Smooth muscle cell of the brain vasculature (primary cell): Measurements from ENCODE around the gene ERRFI1.
"Not testable (repeated sequence)": the region's sequence is repeated elsewhere in the genome, so short reads cannot be mapped to it uniquely, and the experiment has no call there.

Experiments
- DNase-seq: peaks from one replicate; pipeline ENCODE4 v3.0.0-alpha.2; 2012; ENCODE audit warnings: low read depth, low spot score

Gene ERRFI1

DNA sequence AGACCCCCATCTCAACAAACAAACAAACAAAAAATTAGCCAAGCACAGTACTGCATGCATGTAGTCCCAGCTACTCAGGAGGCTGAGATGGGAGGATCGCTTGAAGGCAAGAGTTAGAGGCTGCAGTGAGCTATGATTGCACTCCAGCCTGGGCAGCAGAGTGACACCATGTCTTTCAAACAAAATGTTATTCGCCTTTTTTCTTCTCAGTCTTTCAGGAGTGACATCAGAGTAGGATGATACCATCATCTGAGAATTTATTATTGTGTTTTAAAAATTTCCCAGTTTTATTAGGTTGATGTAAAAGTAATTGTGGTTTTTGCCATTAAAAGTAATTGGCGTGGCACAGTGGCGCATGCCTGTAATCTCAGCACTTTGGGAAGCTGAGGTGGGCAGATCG, 53.8 kb downstream of the ERRFI1 start:
- no peak for DNase-seq

DNA sequence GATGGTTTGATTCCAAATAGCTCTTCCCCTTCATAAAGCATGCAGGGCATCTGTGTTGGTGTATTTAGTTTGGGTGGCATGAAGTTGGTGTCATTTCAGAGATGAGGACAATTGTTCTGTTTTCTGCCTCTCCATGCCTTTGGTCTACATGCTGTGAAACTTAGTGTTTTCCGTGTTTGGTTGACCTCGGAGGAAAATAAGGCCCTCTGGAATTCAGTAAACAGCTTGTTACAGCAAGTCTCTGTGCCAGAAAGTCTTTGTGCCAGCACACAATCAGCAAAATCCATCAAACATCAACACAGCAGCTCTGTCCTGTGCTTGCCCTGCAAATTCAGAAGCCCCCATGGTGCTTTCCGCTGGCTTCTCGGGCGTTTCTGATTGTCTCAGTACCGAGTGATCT, 55.1 kb downstream of the ERRFI1 start:
- DNase-seq, result no peak

GRCh38 chr1:7970246-7970645, 55.9 kb downstream of the ERRFI1 start:
- DNase-seq, result no peak

DNA sequence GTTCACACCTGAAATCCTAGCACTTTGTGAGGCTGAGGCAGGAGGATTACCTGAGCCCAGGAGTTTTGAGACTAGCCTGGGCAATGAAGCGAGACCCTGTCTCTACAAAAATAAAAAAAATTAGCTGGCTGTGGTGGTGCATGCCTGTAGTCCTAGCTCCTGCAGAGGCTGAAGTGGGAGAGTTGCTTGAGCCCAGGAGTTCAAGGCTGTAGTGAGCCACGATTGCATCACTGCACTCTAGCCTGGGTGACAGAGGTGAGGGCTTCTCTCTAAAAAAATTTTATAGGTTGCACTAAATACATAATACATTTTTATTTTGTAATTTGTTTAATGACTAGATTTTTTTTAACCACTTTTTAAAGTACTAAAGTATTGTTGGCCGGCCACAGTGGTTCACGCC, 58.5 kb downstream of the ERRFI1 start:
- no peak for DNase-seq

- DNase-seq, result no peak
Measured at GRCh38 chr1:7967196-7967595, 58.9 kb downstream of the ERRFI1 start.

DNA sequence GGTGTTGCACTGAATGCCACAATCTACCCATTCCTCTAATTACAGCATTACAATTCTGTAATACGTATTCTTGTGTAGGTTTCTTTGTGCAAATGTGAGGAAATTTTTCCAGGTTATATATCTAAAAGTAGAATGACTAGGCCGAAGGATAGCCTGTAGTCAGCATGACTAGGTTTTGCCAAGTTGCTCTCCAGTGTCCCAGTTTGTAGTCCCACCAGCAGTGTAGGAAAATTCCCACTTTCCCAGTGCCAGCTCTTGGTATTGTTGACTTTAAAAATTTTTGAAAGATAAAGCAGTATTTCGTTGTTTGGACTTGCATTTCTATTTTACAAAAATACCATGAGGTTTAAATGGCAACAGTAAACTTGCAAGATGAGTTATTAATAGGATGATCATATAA, 61.6 kb downstream of the ERRFI1 start:
- no peak for DNase-seq

GRCh38 chr1:7963841-7964240, 62.3 kb downstream of the ERRFI1 start:
- DNase-seq, result not testable (repeated sequence)

DNA sequence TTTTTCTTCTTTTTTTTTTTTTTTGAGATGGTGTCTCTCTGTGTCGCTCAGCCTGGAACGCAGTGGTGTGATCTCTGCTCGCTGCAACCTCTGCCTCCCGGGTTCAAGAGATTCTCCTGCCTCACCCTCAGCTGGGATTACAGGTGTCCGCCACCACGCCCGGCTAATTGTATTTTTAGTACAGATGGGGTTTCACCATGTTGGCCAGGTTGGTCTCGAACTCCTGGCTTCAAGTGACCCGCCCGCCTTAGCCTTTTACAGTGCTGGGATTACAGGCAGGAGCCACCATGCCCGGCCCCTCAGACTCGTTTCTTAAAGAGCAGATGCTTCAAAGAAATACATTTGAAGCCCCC, 62.8 kb downstream of the ERRFI1 start:
- not testable (repeated sequence) for DNase-seq

DNA sequence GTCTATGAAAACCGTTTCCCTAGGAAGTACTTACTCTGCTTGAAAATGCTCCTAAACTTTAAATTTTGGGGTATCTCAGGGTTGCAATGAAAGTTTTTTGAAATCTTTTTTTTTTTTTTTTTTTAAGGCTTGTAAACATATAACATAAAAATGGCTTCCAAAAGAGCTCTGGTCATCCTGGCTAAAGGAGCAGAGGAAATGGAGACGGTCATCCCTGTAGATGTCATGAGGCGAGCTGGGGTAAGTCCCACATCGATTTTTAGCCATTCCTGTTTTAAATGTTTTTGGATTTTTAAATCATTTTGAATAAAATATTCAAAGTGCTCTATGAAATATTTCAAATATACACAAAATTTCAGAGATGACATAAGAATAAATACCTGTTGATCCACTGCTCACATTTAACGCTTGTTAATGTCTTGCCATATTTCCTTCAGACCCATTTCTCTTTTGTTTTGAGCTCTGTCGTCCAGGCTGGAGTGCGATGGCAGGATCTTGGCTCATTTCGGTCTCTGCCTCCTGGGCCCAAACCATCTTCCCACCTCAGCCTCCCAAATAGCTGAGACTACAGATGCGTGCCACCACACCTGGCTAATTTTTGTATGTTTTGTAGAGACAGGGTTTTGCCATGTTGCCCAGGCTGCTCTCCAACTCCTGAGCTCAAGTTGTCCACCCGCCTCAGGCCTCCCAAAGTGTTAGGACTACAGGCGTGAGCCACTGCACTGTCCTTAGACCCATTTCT, 63.3 kb downstream of the ERRFI1 start:
- DNase-seq, result no peak

GRCh38 chr1:7962014-7962335, 64.1 kb downstream of the ERRFI1 start:
- no peak for DNase-seq
